Ishikawa (cell line): ENCODE data around the gene SLC38A10.

Experiments
- CEBPB ChIP-seq: IDR thresholded peaks from 2 replicates; pipeline ENCODE4 v1.6.1; 2012
- CREB1 ChIP-seq: IDR thresholded peaks from 2 replicates; pipeline ENCODE4 v1.6.1; 2012; ENCODE audit warnings: low read depth
- EGR1 ChIP-seq: IDR thresholded peaks from 2 replicates; pipeline ENCODE4 v1.6.1; 2012
- EP300 ChIP-seq: IDR thresholded peaks from 2 replicates; pipeline ENCODE4 v1.6.1; 2012; ENCODE audit warnings: borderline replicate concordance
- FOXM1 ChIP-seq: IDR thresholded peaks from 2 replicates; pipeline ENCODE4 v1.6.1; 2012; ENCODE audit warnings: low read depth, borderline replicate concordance
- MAX ChIP-seq: IDR thresholded peaks from 2 replicates; pipeline ENCODE4 v1.6.1; 2012
- NFIC ChIP-seq: IDR thresholded peaks from 2 replicates; pipeline ENCODE4 v1.6.1; 2012
- RAD21 ChIP-seq: IDR thresholded peaks from 2 replicates; pipeline ENCODE4 v1.6.1; 2012; ENCODE audit warnings: low read depth
- REST ChIP-seq: IDR thresholded peaks from 2 replicates; pipeline ENCODE4 v1.6.1; 2012; ENCODE audit warnings: low read depth, mild to moderate bottlenecking
- TAF1 ChIP-seq: IDR thresholded peaks from 2 replicates; pipeline ENCODE4 v1.6.1; 2012; ENCODE audit warnings: low read depth, mild to moderate bottlenecking
- TCF12 ChIP-seq: IDR thresholded peaks from 2 replicates; pipeline ENCODE4 v1.6.1; 2012; ENCODE audit warnings: low read depth
- TEAD4 ChIP-seq: IDR thresholded peaks from 2 replicates; pipeline ENCODE4 v1.6.1; 2012
- USF1 ChIP-seq: IDR thresholded peaks from 2 replicates; pipeline ENCODE4 v1.6.1; 2012
- YY1 ChIP-seq: IDR thresholded peaks from 2 replicates; pipeline ENCODE4 v1.6.1; 2012; ENCODE audit warnings: low read depth
- ZBTB7A ChIP-seq: IDR thresholded peaks from 2 replicates; pipeline ENCODE4 v1.6.1; 2012; ENCODE audit warnings: low read depth

SLC38A10 gene

GRCh38 chr17:81249223-81250040 lies 45.7 kb downstream of the SLC38A10 start:
- TF ChIP-seq TEAD4 (no peak), ZBTB7A (no peak), YY1 (no peak), USF1 (no peak), TCF12 (no peak), EP300 (no peak), EGR1 (no peak), NFIC (no peak), MAX (no peak), RAD21 (no peak), TAF1 (no peak), FOXM1 (no peak), CREB1 (no peak), CEBPB (no peak), REST (no peak)

- TF ChIP-seq TCF12 (no peak), FOXM1 (no peak), ZBTB7A (no peak), MAX (no peak), NFIC (no peak), RAD21 (no peak), USF1 (no peak), YY1 (no peak), CREB1 (no peak), REST (no peak)
These were observed 46.5 kb downstream of the SLC38A10 start for GRCh38 chr17:81248649-81249048.

- no peak for TF ChIP-seq REST
- TF ChIP-seq TEAD4 = no peak
- no peak for TF ChIP-seq CREB1
- TF ChIP-seq CEBPB = no peak
- TF ChIP-seq RAD21 = no peak
- TF ChIP-seq USF1 = no peak
- TF ChIP-seq EGR1 = no peak
- no peak for TF ChIP-seq ZBTB7A
- TF ChIP-seq NFIC = no peak
- TF ChIP-seq MAX = no peak
- TF ChIP-seq EP300 = no peak
- no peak for TF ChIP-seq YY1
- TF ChIP-seq FOXM1 = no peak
- no peak for TF ChIP-seq TCF12
- no peak for TF ChIP-seq TAF1
These were observed 47.6 kb downstream of the SLC38A10 start for GRCh38 chr17:81247339-81247990.
